PC-3 (cell line): ENCODE measurements around the gene CEP112. TPM values are rescaled to one million over a fixed set of nuclear protein-coding genes. Genes with fewer than 3 reads are reported as not detected.

Source experiments
- ATAC-seq: fragments of 200-7000 bp; cut with Tn5 transposase; 2 replicates; pipeline ENCODE4 v1.9.1; 2020; ENCODE audit warnings: mild to moderate bottlenecking, moderate library complexity
- BruUV-seq: library from RNA; stranded (reverse); fragments of 400-500 nt; replicated peaks from 2 replicates; lab custom pipeline; 2021; lab: Mats Ljungman, UMichigan
- CTCF ChIA-PET: fragments of 300-600 bp; sonication (Branson Sonifier 250); formaldehyde crosslinking; loops from one replicate; lab custom pipeline; 2022; ENCODE audit warnings: antibody characterized with exemption; lab: Charles Lee
- POLR2A ChIA-PET: fragments of 300-600 bp; sonication (Branson Sonifier 250); formaldehyde crosslinking; loops from one replicate; lab custom pipeline; 2022; ENCODE audit warnings: antibody characterized with exemption; ENCODE audit not compliant: unreplicated experiment; lab: Charles Lee
- DNase-seq: peaks from one replicate; pipeline ENCODE4 v3.0.0-alpha.2; 2015
- H2AFZ ChIP-seq: fragments of 300-600 bp; sonication (generic); 2 replicates; pipeline ENCODE4 v1.6.0; 2016; ENCODE audit warnings: antibody characterized with exemption, low read length
- H3F3A ChIP-seq: fragments of 300-600 bp; sonication (generic); one replicate; pipeline ENCODE4 v1.6.0; 2017; ENCODE audit warnings: antibody characterized with exemption, low read length, control low read depth, mild to moderate bottlenecking; ENCODE audit not compliant: unreplicated experiment
- H3K27ac ChIP-seq: fragments of 300-600 bp; sonication (generic); 2 replicates; pipeline ENCODE4 v1.5.1; 2016; ENCODE audit warnings: mild to moderate bottlenecking, low read length
- H3K27me3 ChIP-seq: fragments of 300-600 bp; sonication (generic); 2 replicates; pipeline ENCODE4 v1.6.1; 2016; ENCODE audit warnings: low read length, mixed read lengths
- H3K36me3 ChIP-seq: fragments of 300-600 bp; sonication (generic); 2 replicates; pipeline ENCODE4 v1.6.1; 2016; ENCODE audit warnings: low read depth, mixed run types, low read length, mixed read lengths
- H3K4me1 ChIP-seq: fragments of 300-600 bp; sonication (generic); 2 replicates; pipeline ENCODE4 v1.5.1; 2016; ENCODE audit warnings: low read length; ENCODE audit not compliant: insufficient read depth
- H3K4me2 ChIP-seq: fragments of 300-600 bp; sonication (generic); 2 replicates; pipeline ENCODE4 v1.6.0; 2016; ENCODE audit warnings: low read length
- H3K4me3 ChIP-seq: fragments of 300-600 bp; sonication (generic); 2 replicates; pipeline ENCODE4 v1.5.1; 2016; ENCODE audit warnings: mild to moderate bottlenecking, low read length, mixed read lengths
- H3K79me2 ChIP-seq: fragments of 300-600 bp; sonication (generic); 2 replicates; pipeline ENCODE4 v1.6.1; 2017; ENCODE audit warnings: low read length, mixed read lengths
- H3K9ac ChIP-seq: fragments of 300-600 bp; sonication (generic); 2 replicates; pipeline ENCODE4 v1.6.0; 2016; ENCODE audit warnings: mild to moderate bottlenecking, low read length
- H3K9me2 ChIP-seq: fragments of 300-600 bp; sonication (generic); replicated peaks from 2 replicates; pipeline ENCODE4 v1.6.1; 2016; ENCODE audit warnings: mixed run types, low read length, mixed read lengths
- H3K9me3 ChIP-seq: fragments of 300-600 bp; sonication (generic); 2 replicates; pipeline ENCODE4 v1.6.1; 2016; ENCODE audit warnings: low read length, mixed read lengths
- H4K20me1 ChIP-seq: fragments of 300-600 bp; sonication (generic); 2 replicates; pipeline ENCODE4 v1.6.1; 2016; ENCODE audit warnings: low read length, mixed read lengths
- CTCF ChIP-seq: fragments of 300-600 bp; sonication (generic); conservative IDR thresholded peaks from 2 replicates; pipeline ENCODE4 v1.5.1; 2017; ENCODE audit warnings: antibody characterized with exemption, low read depth, mild to moderate bottlenecking, low read length
- EZH2 ChIP-seq: fragments of 300-600 bp; sonication (generic); IDR thresholded peaks from one replicate; pipeline ENCODE4 v1.6.1; 2017; ENCODE audit warnings: antibody characterized with exemption, mild to moderate bottlenecking, low read length; ENCODE audit not compliant: unreplicated experiment
- EZH2phosphoT487 ChIP-seq: fragments of 300-600 bp; sonication (generic); IDR thresholded peaks from 2 replicates; pipeline ENCODE4 v1.6.1; 2018; ENCODE audit warnings: mild to moderate bottlenecking, antibody characterized with exemption, low read length, borderline replicate concordance
- intact Hi-C: fragments of 100-400 bp; cut with micrococcal nuclease; formaldehyde crosslinking; loops from 2 replicates; pipeline ENCODE4 v1.9.0; 2023
- total RNA-seq: library from RNA; depleted of rRNA; stranded (reverse); fragments of >200 nt; gene quantifications from 2 replicates; pipeline ENCODE4 v1.2.3, GENCODE V29; 2014

Gene CEP112
- total RNA-seq, 1 experiment from 2014 or later = 6.5 TPM

DNA sequence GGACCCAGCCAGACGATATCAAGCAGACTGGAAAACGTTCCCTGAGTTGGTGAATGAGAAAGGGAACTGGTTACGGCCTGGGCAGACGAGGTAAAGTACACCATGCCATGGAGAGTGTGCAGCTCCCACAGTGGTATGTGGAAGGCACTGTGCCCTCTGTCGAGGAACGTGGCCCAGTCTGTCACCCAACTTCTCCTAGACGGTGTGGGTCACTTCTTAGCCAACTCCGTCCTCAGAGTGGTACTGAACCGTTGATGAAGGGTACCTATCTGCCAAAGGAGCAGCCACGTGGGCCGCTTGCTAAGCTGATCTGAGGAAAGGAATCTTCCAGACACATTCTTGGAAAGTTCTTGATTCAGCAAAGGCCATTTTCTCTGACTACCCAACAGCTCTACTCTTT is 574.4 kb downstream of the CEP112 start:
- no peak for ATAC-seq

DNA sequence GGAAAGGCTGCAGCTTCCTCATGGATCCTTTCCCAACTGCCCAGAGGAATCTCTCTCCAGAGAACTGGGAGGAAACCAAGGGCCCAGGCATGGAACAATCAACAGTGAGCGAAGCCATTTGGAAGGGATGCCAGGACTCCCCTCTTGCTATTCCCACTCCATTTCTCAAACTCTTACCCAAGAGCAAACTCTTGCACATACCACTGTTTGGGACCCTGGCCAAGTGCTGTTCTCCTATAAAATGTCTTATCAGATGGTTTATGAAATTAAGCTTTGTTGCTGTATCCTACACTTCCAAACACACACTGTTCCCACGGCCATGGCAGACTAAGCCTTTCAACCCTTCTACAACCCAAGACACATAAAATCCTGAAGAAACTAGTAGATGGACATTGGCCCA is 582.2 kb downstream of the CEP112 start:
- no peak for ATAC-seq
- Histone ChIP-seq H3K4me3 (no peak overlapping the region), H3K9me2 (no peaks in the 10 kb centered on the region), H3K4me2 (no peak overlapping the region), H3K27ac (no peak overlapping the region), H3K27me3 (no peaks in the 10 kb centered on the region), H3K9me3 (no peaks in the 10 kb centered on the region), H3K79me2 (no peaks in the 10 kb centered on the region), H3K4me1 (no peaks in the 10 kb centered on the region), H3K36me3 (no peaks in the 10 kb centered on the region), H3K9ac (no peak overlapping the region), H2AFZ (no peak overlapping the region), H3F3A (no peaks in the 10 kb centered on the region), H4K20me1 (no peaks in the 10 kb centered on the region)
- no peak for TF ChIP-seq EZH2
- TF ChIP-seq EZH2phosphoT487 = no peak
- no peak for TF ChIP-seq CTCF
- no TSS peak for BruUV-seq
- POLR2A ChIA-PET = no interaction called here
- CTCF ChIA-PET = no interaction called here
- intact Hi-C loops = no loop called here
- no peak for DNase-seq

More for the DNA sequence above, 574.4 kb downstream of the CEP112 start:
- no peaks in the 10 kb centered on the region for H3F3A ChIP-seq
- H3K9me3 ChIP-seq = no peaks in the 10 kb centered on the region
- H3K27me3 ChIP-seq = no peaks in the 10 kb centered on the region
- intact Hi-C loops = no loop called here
- no peak overlapping the region for H3K4me2 ChIP-seq
- no peak overlapping the region for H3K27ac ChIP-seq
- BruUV-seq = no TSS peak
- POLR2A ChIA-PET = interaction anchor here (0.5 kb wide), 1 partner anchor 17 kb away, joined by 3 read pairs; no protein-coding TSS in a partner anchor
- DNase-seq = no peak
- H3K36me3 ChIP-seq = no peaks in the 10 kb centered on the region
- no peaks in the 10 kb centered on the region for H3K79me2 ChIP-seq
- H3K9ac ChIP-seq = no peak overlapping the region
- H3K9me2 ChIP-seq = no peaks in the 10 kb centered on the region
- no peak overlapping the region for H3K4me3 ChIP-seq
- TF ChIP-seq CTCF = no peak
- no peak for TF ChIP-seq EZH2phosphoT487
- TF ChIP-seq EZH2 = no peak
- CTCF ChIA-PET = no interaction called here
- no peaks in the 10 kb centered on the region for H4K20me1 ChIP-seq
- no peaks in the 10 kb centered on the region for H3K4me1 ChIP-seq
- H2AFZ ChIP-seq = no peak overlapping the region

- no peak overlapping the region for H3K4me2 ChIP-seq
- no peak overlapping the region for H3K27ac ChIP-seq
- no peak overlapping the region for H2AFZ ChIP-seq
- H3K4me3 ChIP-seq = no peak overlapping the region
- CTCF ChIA-PET = no interaction called here
- no peaks in the 10 kb centered on the region for H3K79me2 ChIP-seq
- no peaks in the 10 kb centered on the region for H3F3A ChIP-seq
- DNase-seq (no peak), ATAC-seq (no peak)
- no peaks in the 10 kb centered on the region for H3K36me3 ChIP-seq
- H3K27me3 ChIP-seq = no peaks in the 10 kb centered on the region
- no TSS peak for BruUV-seq
- no peaks in the 10 kb centered on the region for H4K20me1 ChIP-seq
- POLR2A ChIA-PET = no interaction called here
- H3K9me2 ChIP-seq = no peaks in the 10 kb centered on the region
- intact Hi-C loops = no loop called here
- H3K9ac ChIP-seq = no peak overlapping the region
- peaks cover 2% of the 10 kb centered on the region for H3K4me1 ChIP-seq
- H3K9me3 ChIP-seq = no peaks in the 10 kb centered on the region
- no peak for TF ChIP-seq EZH2
- no peak for TF ChIP-seq CTCF
- no peak for TF ChIP-seq EZH2phosphoT487
Observed at GRCh38 chr17:65609286-65609685, 582.6 kb downstream of the CEP112 start.
